Measurements from ENCODE around the gene PCCA. TPM values are rescaled to one million over a fixed set of nuclear protein-coding genes. Genes with fewer than 3 reads are reported as not detected.

Gene PCCA
- total RNA-seq, 1 experiment from 2014 or later = 39.9 TPM

- intact Hi-C loops (cut with micrococcal nuclease; ENCODE audit: unreplicated experiment) = no loop called here
These were observed 261.7 kb downstream of the PCCA start for GRCh38 chr13:100350601-100351000.

GRCh38 chr13:100356426-100356825 is 267.5 kb downstream of the PCCA start:
- no peak for TF ChIP-seq CTCF (IDR thresholded peaks at IDR 0.05; ENCODE audit: insufficient read depth in 1 of 2, low read depth in 1 of 2, low read length in 1 of 2, severe bottlenecking in 1 of 2, unreplicated experiment in 1 of 2)
- H3K36me3 ChIP-seq (ENCODE audit: control insufficient read depth, insufficient read depth, low read length) = no peaks in the 10 kb centered on the region
- no peak for DNase-seq
- H3K4me1 ChIP-seq = no peaks in the 10 kb centered on the region
- no peaks in the 10 kb centered on the region for H3K4me1 Mint-ChIP-seq (ENCODE audit: low read depth, unreplicated experiment)
- H3K36me3 Mint-ChIP-seq (ENCODE audit: insufficient read depth, unreplicated experiment) = peaks cover 5% of the 10 kb centered on the region
- POLR2A ChIA-PET = no interaction called here
- intact Hi-C loops (cut with micrococcal nuclease; ENCODE audit: unreplicated experiment) = no loop called here
- CTCF ChIA-PET = no interaction called here
- no peak overlapping the region for H3K27ac Mint-ChIP-seq (ENCODE audit: unreplicated experiment)
- H3K4me3 Mint-ChIP-seq (ENCODE audit: unreplicated experiment) = no peak overlapping the region
- H3K4me3 ChIP-seq (ENCODE audit: low read depth, low read length) = no peak overlapping the region
- no peaks in the 10 kb centered on the region for H3K27me3 ChIP-seq (replicated peaks; ENCODE audit: control insufficient read depth, insufficient read depth, low read length)
- BruUV-seq (replicated peaks) = no TSS peak
- H3K9me3 ChIP-seq = no peaks in the 10 kb centered on the region
- no peaks in the 10 kb centered on the region for H3K9me3 Mint-ChIP-seq (ENCODE audit: unreplicated experiment)
- H3K27me3 Mint-ChIP-seq (ENCODE audit: insufficient read depth, unreplicated experiment) = no peaks in the 10 kb centered on the region

More at GRCh38 chr13:100350601-100351000, 261.7 kb downstream of the PCCA start:
- no peaks in the 10 kb centered on the region for H3K9me3 ChIP-seq
- DNase-seq = no peak
- H3K4me1 ChIP-seq = no peaks in the 10 kb centered on the region
- H3K4me3 Mint-ChIP-seq (ENCODE audit: unreplicated experiment) = no peak overlapping the region
- H3K36me3 ChIP-seq (ENCODE audit: control insufficient read depth, insufficient read depth, low read length) = no peaks in the 10 kb centered on the region
- no peaks in the 10 kb centered on the region for H3K27me3 Mint-ChIP-seq (ENCODE audit: insufficient read depth, unreplicated experiment)
- no TSS peak for BruUV-seq (replicated peaks)
- POLR2A ChIA-PET = no interaction called here
- H3K4me1 Mint-ChIP-seq (ENCODE audit: low read depth, unreplicated experiment) = no peaks in the 10 kb centered on the region
- no peak overlapping the region for H3K27ac Mint-ChIP-seq (ENCODE audit: unreplicated experiment)
- H3K36me3 Mint-ChIP-seq (ENCODE audit: insufficient read depth, unreplicated experiment) = no peaks in the 10 kb centered on the region
- no peaks in the 10 kb centered on the region for H3K27me3 ChIP-seq (replicated peaks; ENCODE audit: control insufficient read depth, insufficient read depth, low read length)
- CTCF ChIA-PET = no interaction called here
- TF ChIP-seq CTCF (IDR thresholded peaks at IDR 0.05; ENCODE audit: insufficient read depth in 1 of 2, low read depth in 1 of 2, low read length in 1 of 2, severe bottlenecking in 1 of 2, unreplicated experiment in 1 of 2) = no peak
- no peak overlapping the region for H3K4me3 ChIP-seq (ENCODE audit: low read depth, low read length)
- no peaks in the 10 kb centered on the region for H3K9me3 Mint-ChIP-seq (ENCODE audit: unreplicated experiment)

- Histone ChIP-seq H3K27me3 (replicated peaks; ENCODE audit: control insufficient read depth, insufficient read depth, low read length) (no peaks in the 10 kb centered on the region), H3K4me3 (ENCODE audit: low read depth, low read length) (no peak overlapping the region), H3K36me3 (ENCODE audit: control insufficient read depth, insufficient read depth, low read length) (no peaks in the 10 kb centered on the region), H3K9me3 (no peaks in the 10 kb centered on the region), H3K4me1 (no peaks in the 10 kb centered on the region)
- no peak for DNase-seq
- Mint-ChIP-seq H3K27me3 (ENCODE audit: insufficient read depth, unreplicated experiment) (no peaks in the 10 kb centered on the region), H3K36me3 (ENCODE audit: insufficient read depth, unreplicated experiment) (peaks cover 5% of the 10 kb centered on the region), H3K4me3 (ENCODE audit: unreplicated experiment) (no peak overlapping the region), H3K4me1 (ENCODE audit: low read depth, unreplicated experiment) (no peaks in the 10 kb centered on the region), H3K27ac (ENCODE audit: unreplicated experiment) (no peak overlapping the region), H3K9me3 (ENCODE audit: unreplicated experiment) (no peaks in the 10 kb centered on the region)
- no peak for TF ChIP-seq CTCF (IDR thresholded peaks at IDR 0.05; ENCODE audit: insufficient read depth in 1 of 2, low read depth in 1 of 2, low read length in 1 of 2, severe bottlenecking in 1 of 2, unreplicated experiment in 1 of 2)
- no TSS peak for BruUV-seq (replicated peaks)
- POLR2A ChIA-PET = no interaction called here
- CTCF ChIA-PET = no interaction called here
- intact Hi-C loops (cut with micrococcal nuclease; ENCODE audit: unreplicated experiment) = no loop called here
These were observed 268.0 kb downstream of the PCCA start for GRCh38 chr13:100356889-100357288.
